HG02943 (cell line): ENCODE results near the gene DCUN1D5.

ENCODE experiments used
- ATAC-seq: cut with Tn5 transposase; IDR thresholded peaks from one replicate; pipeline ENCODE4 v1.9.1; 2021; ENCODE audit warnings: mild to moderate bottlenecking, low read depth, moderate library complexity; ENCODE audit not compliant: unreplicated experiment

The DCUN1D5 gene

DNA sequence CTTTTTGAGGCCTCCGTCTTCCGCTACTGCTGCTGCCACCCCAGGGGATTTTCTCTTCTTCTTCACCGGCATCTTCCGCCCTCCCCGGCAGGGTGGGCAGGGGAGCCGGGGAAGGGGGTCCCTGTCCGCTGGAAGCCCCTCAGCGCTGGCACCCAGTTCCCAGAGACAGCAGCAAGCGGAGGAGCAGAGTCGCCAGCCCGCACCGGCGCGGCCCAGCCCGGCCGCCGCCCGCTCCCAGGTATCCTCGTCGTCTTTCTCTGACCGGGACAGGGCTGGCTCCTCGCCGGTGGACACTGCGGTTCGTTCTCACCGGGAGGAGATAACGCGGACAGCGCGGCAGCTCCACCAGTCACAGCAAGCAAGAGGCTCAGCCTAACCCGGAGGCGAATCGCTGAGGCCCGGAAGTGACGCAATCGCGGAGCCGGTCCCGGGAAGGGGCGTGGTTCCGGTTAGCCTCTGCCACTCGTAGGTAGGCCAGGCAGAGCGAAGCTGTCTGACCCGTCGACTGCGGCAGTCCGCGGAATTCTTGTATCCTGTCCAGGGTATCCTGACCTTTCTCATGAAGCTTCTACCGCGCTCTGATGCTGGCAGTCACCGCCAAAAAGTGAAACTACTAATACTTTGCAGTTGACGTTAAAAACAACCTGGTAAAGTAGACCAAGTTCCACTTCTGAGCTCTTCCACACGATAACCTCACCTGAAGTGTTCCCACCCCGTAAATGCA lies at the start of gene DCUN1D5:
DCUN1D5 (minus strand) TSS at position 360 of the 724 bp plus-strand sequence; CDS start at position 72, 288 bp downstream.
- peak; percentile 100 for ATAC-seq

DNA sequence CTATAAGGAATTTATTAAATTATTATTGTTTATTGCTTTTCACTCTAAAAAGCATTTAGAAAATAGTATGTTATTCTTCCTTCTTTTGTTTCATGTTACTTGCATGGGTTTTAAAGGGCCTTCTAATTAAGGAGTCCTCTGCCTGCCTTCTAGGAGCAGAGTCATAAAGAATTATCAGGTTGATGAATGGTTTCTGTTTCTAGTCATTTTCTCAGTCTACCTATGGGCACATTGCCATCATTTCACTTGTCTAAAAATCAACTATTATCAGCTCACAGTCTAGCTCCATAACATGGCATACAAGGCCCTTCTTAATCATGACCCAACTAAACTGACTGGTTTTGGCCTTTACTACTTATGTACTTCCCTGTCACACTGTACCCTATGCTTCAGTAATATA lies 33.5 kb upstream of the DCUN1D5 start:
- no peak for ATAC-seq

DNA sequence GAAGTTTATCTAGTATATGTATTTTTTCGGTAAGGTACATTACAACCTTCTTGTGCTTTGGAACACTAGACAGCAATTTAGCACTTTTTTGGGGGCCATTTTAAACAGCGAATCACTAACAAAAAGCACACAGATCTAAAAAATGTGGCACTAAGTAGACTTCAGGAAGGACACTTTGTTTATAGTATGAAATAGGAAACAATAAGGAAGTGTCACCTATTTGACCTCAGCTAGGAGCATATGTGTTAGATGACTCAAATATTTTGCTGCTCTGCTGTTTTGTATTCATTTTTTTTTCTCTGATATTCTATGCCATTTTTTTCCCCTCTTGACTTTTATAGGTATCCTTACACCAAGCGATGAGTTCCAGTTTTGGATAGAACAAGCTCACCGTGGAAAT lies 22.9 kb upstream of the DCUN1D5 start:
- no peak for ATAC-seq

DNA sequence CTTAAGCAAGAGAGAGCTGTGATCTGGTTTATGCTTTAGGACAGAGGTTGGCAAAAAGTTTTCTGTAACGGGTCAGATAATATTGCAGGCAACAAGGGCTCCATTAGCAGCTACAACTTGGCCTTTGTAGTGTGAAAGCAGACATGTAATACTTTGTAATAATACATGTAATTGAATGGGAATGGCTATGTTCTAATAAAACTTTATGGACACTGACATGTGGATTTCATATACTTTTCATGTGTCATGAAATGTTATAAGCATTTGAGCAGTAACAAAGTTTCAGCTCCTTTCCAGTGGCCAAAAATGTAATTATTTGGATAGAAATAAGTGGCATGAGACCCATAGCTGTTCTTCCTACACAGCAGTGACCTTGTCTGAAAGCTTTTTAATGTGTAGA lies 20.4 kb upstream of the DCUN1D5 start:
- no peak for ATAC-seq

DNA sequence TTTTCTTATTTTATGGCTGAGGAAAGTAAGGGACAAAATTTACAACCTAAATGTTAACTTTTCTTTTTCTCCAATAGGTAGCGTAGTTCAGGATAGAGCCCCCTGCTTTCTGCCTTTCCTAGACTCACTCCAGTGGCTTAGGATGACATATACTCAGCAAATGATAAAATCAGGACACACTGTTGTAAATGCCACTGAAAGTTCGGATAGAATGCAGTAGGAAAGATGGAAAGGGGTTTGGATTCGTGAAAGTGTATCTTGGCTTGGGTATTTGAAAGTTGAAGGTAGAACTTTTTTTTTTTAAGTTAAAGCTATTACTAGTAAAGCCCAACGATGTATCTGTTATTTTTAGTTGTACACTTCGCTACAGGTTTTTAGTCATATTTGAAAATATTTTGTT lies 19.4 kb upstream of the DCUN1D5 start:
- no peak for ATAC-seq

DNA sequence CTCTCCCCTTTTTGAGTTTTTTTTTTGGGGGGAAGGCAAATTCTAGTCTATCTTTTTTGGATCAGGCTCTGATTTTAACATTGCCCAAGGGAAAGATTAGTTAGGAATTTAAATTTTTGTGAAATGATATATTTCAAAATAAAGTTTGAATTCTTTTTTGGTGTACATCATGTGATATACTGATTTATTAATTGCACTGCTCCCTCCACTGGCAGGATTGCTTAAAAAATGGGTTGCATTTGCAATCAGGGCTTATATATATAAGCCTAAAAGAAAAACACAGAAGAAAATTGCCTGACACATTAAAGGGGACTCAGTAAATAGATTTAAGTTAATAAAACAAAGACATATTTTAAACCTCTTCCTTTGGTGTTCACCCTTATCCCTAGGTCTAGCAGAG lies 18.4 kb upstream of the DCUN1D5 start:
- ATAC-seq: no peak

DNA sequence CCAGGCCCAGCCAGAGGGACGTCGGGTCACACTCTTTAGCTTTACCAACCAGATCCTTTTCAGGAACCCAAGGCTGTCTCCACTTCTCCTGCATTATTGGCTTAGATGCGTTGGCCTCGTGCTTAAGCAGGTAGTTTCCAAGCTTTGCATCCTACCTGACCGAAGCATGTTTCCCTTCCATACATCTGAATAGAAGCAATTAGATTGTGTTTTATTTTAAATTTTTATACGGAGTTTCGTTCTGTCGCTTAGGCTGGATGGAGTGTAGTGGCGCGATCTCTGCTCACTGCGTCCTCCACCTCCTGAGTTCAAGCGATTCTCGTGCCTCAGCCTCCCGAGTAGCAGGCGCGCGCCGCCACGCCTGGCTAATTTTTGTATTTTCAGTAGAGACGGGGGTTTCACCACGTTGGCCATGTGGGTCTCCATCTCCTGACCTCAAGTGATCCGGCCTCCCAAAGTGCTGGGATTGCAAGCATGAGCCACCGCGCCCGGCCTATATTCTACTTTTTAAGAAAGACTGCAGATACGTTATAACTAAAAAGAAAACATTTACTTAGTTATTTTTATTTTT lies 17.9 kb upstream of the DCUN1D5 start:
- ATAC-seq: no peak

DNA sequence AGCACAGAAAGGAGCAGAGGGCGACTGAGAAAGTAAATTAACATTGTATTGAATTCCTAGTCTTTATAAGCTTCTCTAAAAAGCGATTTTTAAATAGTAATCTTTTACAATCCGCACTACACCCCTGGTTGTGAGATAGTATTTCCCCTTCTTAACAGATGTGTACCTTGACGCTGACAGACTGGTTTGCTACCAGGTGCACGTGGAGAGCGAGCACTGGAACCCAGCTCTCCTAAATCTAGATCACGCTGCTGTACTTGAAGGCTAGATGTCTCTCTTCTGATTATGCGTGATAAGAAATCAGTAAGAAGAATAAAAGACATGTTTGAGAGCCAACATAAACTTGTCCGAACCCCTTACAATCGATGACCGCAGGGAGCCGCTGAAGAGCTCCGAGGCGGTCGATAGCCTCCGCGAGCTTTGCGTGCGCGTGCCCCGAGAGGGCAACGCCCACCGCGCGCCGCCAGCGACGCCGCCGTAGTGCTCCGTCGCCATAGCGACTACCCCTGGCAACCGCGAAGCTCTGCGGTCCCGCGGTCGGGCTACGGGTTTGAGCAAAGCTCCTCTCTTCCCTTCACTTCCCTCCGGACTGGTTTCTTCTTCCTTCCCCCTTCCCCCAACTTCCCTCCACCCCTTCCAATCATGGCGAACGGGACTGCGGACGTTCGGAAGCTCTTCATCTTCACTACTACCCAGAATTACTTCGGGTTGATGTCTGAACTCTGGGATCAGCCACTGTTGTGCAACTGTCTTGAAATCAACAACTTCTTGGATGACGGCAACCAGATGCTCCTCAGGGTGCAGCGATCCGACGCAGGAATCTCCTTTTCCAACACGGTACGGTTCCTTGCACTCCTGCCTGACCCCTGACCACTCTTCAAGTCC lies 17.2 kb upstream of the DCUN1D5 start, which contains the start of gene DYNC2H1:
DYNC2H1 (plus strand) TSS at position 494 of the 885 bp plus-strand sequence; CDS start at position 643, 149 bp downstream.
- ATAC-seq: peak; percentile 99

DNA sequence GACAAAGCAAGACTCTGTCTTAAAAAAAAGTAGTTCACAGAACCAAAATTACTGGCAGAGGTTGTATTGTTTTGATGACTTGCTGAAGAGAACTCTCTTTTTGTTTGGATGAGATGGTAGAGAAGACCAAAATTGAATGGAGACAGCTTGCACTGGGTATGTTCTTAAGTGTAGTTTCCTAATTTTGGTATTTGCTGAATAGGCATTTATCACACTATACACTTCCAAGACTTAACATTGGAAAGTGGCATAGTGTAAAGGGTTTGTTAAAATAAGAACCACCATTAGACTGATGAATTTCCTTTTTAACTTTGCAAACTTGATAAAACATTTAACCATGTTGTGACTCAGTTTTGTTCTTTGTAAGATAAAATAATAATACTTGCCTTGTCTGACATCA lies 5.3 kb upstream of the DCUN1D5 start:
- ATAC-seq: no peak

DNA sequence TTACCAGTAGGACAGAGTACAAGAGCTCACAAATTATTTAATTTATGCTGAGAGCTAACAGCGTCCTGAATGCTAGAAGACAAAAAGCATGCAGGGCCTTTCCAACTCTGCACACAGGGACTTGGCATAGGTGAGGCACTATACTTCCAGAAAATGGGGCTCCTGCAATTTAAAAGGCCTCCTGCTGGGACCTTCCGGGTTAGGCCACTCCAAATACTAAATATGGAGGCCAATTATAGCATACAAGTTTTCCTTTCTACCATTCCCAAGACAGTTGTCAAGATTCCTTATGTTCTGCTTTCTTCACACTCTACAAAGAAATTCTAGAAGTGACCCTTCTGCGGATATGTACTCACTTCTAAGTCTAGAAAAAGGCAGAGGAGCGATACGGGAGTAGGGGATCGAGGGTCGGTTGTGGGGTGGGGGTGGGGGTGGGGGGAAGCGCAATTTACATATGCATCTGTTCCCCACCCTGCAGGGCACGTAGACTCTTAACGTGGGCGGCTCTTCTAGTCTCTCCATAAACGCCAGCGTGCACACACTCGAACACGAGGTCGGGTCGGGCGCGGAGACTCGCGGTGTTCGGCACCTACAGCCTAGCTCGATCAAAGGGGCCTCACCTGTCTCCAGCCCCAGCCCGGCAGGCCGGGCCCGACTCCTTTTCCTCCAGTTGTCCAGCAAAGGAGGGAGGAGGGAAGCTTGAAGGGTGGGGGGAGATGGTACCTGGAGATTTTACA lies 728 bp downstream of the DCUN1D5 start:
- ATAC-seq: peak; percentile 44

DNA sequence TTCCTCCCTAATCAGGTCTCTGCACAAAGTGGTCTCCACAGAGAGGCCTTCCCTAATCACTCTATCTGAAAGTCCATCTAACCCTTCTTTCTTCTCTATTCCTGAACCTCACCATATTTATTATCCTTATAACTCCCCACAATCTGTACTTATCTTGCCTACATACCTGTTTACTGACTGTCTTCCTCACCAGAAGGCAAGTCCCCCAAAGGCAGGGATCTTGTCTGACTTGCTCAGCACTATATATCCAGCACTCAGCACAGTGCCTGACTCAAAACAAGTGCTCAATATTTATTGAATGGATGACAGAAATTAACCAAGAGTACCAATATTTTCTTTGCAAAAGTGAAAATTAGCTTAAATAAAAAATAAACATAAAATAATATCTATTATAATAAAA lies 5.5 kb downstream of the DCUN1D5 start:
- no peak for ATAC-seq

DNA sequence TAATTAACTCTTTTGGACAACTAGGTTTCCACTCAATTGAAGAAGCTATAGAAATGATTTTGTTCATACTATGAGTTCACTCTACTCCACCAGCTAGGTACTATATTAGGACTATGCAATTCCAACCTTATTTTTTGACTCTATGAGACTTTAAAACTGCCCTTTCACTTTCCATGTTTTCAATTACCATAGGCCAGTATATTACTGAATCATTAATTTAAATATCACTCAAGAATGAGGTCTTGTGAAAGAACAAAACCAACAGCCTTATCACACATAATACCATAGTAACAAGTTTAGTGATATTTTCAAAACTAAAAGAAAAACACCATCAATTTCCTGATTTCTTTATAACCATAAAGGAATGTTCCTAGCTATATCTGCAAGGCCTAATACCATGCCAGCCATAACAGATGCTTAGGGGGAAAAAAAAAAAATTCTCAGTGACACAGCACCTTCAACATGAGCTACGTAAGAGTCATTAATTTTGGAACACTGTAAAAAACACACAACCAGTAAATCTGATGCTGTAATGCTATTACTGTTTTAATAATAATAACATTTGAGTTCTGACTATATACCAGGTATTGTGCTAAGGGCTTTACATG lies 6.1 kb downstream of the DCUN1D5 start:
- ATAC-seq: no peak

DNA sequence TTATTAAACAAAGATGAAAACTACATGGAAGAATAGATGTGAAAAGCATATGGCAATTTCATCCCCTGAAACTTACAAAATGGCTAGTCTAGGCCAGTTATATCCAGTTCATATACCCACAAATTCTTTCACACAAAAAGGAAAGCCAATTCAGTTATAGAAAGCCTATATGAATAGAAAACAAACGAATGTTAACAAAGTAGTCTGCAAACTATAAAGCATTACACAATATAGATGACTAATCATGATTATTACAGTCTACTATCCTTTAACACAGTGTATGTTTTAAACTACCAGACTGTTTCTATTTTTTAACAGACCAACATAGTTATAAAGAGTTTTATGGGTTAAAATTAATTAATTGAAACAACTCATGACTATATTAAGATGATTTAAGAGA lies 12.1 kb downstream of the DCUN1D5 start:
- no peak for ATAC-seq

DNA sequence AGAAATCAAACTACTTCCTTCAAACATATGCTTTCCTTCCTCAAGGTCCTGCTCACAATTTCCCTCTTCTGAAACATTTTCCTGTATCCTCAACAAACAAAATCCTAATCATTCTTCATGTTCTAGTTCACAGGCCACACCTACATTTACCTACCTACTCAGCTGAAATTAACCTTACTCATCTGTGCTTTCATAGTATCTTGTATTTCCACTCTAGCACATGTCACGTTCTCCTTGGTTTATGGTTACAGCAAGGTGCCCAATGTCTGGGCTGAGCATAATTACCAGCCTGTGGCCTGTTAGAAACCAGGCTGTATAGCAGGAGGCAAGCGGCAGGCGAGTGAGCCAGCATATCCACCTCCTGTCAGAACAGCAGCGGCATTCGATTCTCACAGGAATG lies 13.2 kb downstream of the DCUN1D5 start:
- ATAC-seq: no peak

DNA sequence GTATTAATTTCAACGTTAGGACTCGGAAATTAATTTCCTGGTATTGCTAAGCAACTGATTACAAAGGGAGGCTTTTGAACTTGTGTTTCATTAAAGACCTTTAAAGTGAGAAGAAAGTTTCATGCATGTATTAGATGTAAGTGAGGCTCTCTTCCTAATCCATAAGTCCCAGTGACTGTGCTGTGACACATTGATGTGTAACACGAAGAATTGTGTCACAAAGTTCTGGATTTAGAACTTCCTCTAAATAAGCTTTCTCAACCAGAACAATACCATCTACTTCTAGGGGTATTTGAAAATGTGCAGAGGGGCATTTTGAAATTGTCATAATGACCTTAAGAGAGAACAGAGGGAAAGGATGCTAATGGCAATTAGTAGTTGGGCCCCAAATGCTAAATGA lies 14.4 kb downstream of the DCUN1D5 start:
- ATAC-seq: no peak

DNA sequence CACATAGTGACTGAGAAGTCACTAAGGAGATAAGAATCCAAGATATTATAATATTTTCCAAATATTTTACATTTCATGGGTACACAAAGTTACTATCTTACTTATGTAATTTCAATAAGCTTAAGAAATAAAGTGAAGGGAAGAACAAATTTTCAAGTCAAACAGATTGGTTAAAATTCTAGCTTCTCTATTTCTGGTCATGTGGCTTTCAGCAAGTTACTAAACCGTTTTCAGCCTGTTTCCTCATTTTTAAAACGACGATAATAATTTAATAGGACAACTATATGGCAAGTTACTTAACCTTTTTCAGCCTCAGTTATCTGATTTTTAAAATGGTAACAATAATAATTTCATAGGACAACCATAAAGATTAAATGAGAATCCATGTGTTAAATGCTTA lies 15.6 kb downstream of the DCUN1D5 start:
- ATAC-seq: no peak

DNA sequence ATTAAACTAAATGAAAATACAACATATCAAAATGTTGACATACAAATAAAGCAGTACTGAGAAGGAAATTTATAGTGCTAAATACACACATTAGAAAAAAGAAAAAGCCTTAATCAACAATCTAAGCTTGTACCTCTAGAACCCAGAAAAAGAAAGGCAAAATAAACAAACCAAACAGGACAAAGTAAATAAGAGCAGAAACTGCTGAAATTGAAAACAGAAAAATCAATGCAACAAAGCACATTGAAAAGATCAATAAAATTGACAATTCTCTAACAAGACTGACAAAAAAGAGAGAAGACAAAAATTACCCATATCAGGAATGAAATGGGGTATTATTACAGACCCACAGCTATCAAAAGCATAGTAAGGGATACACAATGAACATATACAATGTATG lies 21.0 kb downstream of the DCUN1D5 start:
- no peak for ATAC-seq

DNA sequence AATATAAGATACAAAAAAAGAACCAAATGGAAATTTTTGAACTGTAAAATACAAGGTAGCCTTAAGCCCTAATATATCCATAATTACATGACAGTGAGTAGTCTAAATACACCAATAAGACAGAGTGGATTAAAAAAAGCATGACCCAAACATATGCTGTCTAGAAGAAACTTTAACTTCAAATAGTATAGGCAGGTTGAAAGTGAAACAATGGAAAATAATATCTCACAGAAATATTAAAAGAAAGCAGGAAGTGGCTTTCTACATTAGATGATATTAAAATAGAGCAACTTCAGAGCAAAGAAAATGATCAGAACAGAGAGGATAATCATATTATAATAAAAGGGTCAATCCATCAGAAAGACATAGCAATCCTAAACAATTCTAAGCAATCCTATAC lies 21.8 kb downstream of the DCUN1D5 start:
- no peak for ATAC-seq

DNA sequence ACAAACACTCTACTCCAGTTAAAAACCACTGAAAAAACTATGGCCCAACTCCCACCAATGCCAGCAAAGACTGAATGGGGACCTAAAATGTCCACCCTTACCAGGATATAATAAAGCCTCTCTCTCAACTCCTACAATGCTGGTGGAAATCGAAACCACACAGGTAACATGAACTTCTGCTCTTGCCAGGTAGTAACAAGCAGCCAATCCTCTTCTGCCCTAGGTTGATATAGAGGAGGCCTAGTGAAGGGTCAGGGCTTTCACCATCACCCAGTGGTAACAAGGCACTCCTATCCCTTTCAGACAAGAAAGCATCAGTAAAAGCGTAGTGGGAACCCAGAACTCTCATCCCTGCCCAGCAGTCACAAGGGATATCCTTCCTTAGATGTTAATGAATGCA lies 22.6 kb downstream of the DCUN1D5 start:
- ATAC-seq: no peak

DNA sequence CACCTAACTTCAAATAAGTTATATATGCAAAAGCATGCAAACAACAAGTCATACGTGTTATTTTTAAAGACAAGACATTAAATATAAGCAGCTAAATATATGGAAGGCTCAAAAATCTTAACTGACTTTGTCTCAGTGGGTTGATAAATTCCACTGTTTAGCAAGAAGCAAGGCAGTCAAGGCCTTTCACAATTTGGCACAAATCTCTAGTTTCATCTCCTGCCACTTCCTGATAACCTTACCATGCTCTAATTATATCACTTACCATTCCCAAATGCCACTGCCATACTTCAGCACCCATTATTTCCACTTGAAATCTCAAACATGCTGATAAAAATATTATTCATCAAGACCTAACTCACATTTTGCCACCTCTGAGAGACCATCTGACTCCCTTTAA lies 24.8 kb downstream of the DCUN1D5 start:
- no peak for ATAC-seq
